Activated naive CD4-positive, alpha-beta T cell treated with anti-CD3 and anti-CD28 coated beads for 36 hours (primary cell): ENCODE results near the gene RAD1. TPM values are rescaled to one million over a fixed set of nuclear protein-coding genes. Genes with fewer than 3 reads are reported as not detected.

Experiments used
- CTCF ChIA-PET: fragments of 350-600 bp; sonication (Branson Sonifier 250); formaldehyde crosslinking; loops from one replicate; lab custom pipeline; 2021; ENCODE audit warnings: antibody characterized with exemption; lab: Charles Lee
- DNase-seq: peaks from one replicate; pipeline ENCODE4 v3.0.0-alpha.2; 2020
- H3K27ac Mint-ChIP-seq: one replicate; pipeline ENCODE4 v1.8.0; 2021; ENCODE audit warnings: mild to moderate bottlenecking, mixed read lengths
- H3K27me3 Mint-ChIP-seq: one replicate; pipeline ENCODE4 v1.8.0; 2021; ENCODE audit warnings: low read depth, mixed read lengths
- H3K36me3 Mint-ChIP-seq: one replicate; pipeline ENCODE4 v1.8.0; 2021; ENCODE audit warnings: low read depth, mixed read lengths
- H3K4me1 Mint-ChIP-seq: one replicate; pipeline ENCODE4 v1.8.0; 2021; ENCODE audit warnings: low read depth, mixed read lengths
- H3K4me3 Mint-ChIP-seq: one replicate; pipeline ENCODE4 v1.8.0; 2021; ENCODE audit warnings: mild to moderate bottlenecking, moderate library complexity, mixed read lengths
- H3K9me3 Mint-ChIP-seq: one replicate; pipeline ENCODE4 v1.8.0; 2021; ENCODE audit warnings: mixed read lengths
- intact Hi-C: fragments of 100-400 bp; cut with micrococcal nuclease; formaldehyde crosslinking; loops from one replicate; pipeline ENCODE4 v1.15.1; 2023
- total RNA-seq, 2 experiments: library from RNA; stranded (reverse); gene quantifications; one replicate each; pipeline ENCODE4 v1.2.3, GENCODE V29; 2021

The RAD1 gene
- total RNA-seq, 2 experiments from 2014 or later = 38.8 to 40.7 TPM

DNA sequence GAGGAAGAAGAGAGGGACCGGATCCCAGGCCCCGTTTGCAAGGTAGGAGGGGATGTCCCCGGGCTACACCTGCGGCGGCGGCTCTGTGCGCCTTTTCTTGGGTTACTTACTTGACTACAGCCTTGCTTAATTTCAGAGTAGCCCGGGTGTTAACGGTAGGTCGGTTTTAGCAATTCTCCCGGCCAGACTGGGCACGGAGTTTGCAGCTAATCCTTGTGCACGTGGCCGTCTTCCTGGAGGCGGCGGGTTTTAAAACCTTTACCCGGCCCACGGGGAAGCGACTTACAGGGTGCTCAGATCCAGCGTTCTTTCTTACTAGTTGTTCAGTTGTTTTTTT is 520 bp upstream of the RAD1 start:
- Mint-ChIP-seq H3K9me3 (no peaks in the 10 kb centered on the region), H3K36me3 (peaks cover 49% of the 10 kb centered on the region), H3K4me3 (no peak overlapping the region), H3K4me1 (peaks cover 34% of the 10 kb centered on the region), H3K27ac (no peak overlapping the region), H3K27me3 (no peaks in the 10 kb centered on the region)
- intact Hi-C loops = loop anchor here (1.0 to 5.0 kb wide), 8 partner anchors 8 to 1961 kb away; partner anchors contain the start of genes DNAJC21, NIPBL and TTC23L
- DNase-seq = no peak
- CTCF ChIA-PET = interaction anchor here (1.0 to 2.4 kb wide), 7 partner anchors 8 to 87 kb away, joined by 3 to 11 read pairs (median 4); partner anchors contain the start of genes DNAJC21 and TTC23L

GRCh38 chr5:34914671-34915138 is 599 bp downstream of the RAD1 start:
- Mint-ChIP-seq H3K4me1 (peaks cover 30% of the 10 kb centered on the region), H3K27me3 (no peaks in the 10 kb centered on the region), H3K4me3 (no peak overlapping the region), H3K27ac (no peak overlapping the region), H3K9me3 (no peaks in the 10 kb centered on the region), H3K36me3 (peaks cover 51% of the 10 kb centered on the region)
- intact Hi-C loops = loop anchor here (1.0 to 5.0 kb wide), 8 partner anchors 10 to 1963 kb away; partner anchors contain the start of genes DNAJC21, NIPBL and TTC23L
- CTCF ChIA-PET = interaction anchor here (0.7 to 2.4 kb wide), 5 partner anchors 8 to 89 kb away, joined by 3 to 11 read pairs (median 4); partner anchors contain the start of gene DNAJC21
- DNase-seq = peak; percentile 25

GRCh38 chr5:34913072-34913471 is 2.2 kb downstream of the RAD1 start:
- intact Hi-C loops = no loop called here
- no peak overlapping the region for H3K4me3 Mint-ChIP-seq
- H3K36me3 Mint-ChIP-seq = peaks cover 64% of the 10 kb centered on the region

DNA sequence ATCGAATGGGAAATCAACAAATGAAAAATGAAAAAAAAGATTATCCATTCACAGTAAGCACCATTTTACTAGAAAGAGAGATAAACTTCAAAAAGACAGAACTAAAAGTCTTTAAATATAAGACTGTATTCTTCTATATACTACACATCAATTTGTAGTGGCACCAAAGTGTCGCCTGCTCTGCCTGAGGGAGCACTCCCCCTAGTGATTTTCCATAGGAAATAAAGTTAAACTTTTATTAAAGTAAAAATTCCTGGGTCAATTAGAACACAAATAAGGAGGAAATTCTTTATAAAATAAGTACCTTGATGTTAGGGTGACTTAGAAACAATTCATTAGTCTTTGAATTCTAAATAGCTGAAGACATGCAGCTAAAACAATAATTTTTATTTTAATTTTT is 9.7 kb downstream of the RAD1 start:
- H3K4me1 Mint-ChIP-seq = no peaks in the 10 kb centered on the region
- H3K9me3 Mint-ChIP-seq = no peaks in the 10 kb centered on the region
- DNase-seq = no peak
- CTCF ChIA-PET = interaction anchor here (0.8 to 1.6 kb wide), 5 partner anchors 98 to 420 kb away, joined by 3 to 5 read pairs (median 3); no protein-coding TSS in a partner anchor
- peaks cover 33% of the 10 kb centered on the region for H3K36me3 Mint-ChIP-seq
- H3K4me3 Mint-ChIP-seq = no peak overlapping the region
- H3K27ac Mint-ChIP-seq = no peak overlapping the region
- H3K27me3 Mint-ChIP-seq = no peaks in the 10 kb centered on the region
- intact Hi-C loops = no loop called here

More at GRCh38 chr5:34913072-34913471, 2.2 kb downstream of the RAD1 start:
- Mint-ChIP-seq H3K4me1 (peaks cover 25% of the 10 kb centered on the region), H3K27ac (no peak overlapping the region), H3K9me3 (no peaks in the 10 kb centered on the region), H3K27me3 (no peaks in the 10 kb centered on the region)
- CTCF ChIA-PET = no interaction called here
- DNase-seq = no peak

GRCh38 chr5:34903260-34903659 is 12.0 kb downstream of the RAD1 start:
- no peak for DNase-seq
- Mint-ChIP-seq H3K4me1 (no peaks in the 10 kb centered on the region), H3K4me3 (no peak overlapping the region), H3K36me3 (peaks cover 15% of the 10 kb centered on the region), H3K9me3 (no peaks in the 10 kb centered on the region), H3K27me3 (no peaks in the 10 kb centered on the region), H3K27ac (no peak overlapping the region)
- CTCF ChIA-PET = interaction anchor here (0.5 to 1.6 kb wide), 2 partner anchors 12 to 62 kb away, joined by 3 to 4 read pairs; no protein-coding TSS in a partner anchor
- intact Hi-C loops = no loop called here

- Mint-ChIP-seq H3K4me3 (no peak overlapping the region), H3K27ac (no peak overlapping the region), H3K36me3 (peaks cover 15% of the 10 kb centered on the region), H3K9me3 (no peaks in the 10 kb centered on the region), H3K27me3 (no peaks in the 10 kb centered on the region), H3K4me1 (no peaks in the 10 kb centered on the region)
- CTCF ChIA-PET = interaction anchor here (1.4 kb wide), 1 partner anchor 416 kb away, joined by 5 read pairs; no protein-coding TSS in a partner anchor
- intact Hi-C loops = no loop called here
- DNase-seq = no peak
Observed at GRCh38 chr5:34900652-34901051, 14.7 kb downstream of the RAD1 start.

DNA sequence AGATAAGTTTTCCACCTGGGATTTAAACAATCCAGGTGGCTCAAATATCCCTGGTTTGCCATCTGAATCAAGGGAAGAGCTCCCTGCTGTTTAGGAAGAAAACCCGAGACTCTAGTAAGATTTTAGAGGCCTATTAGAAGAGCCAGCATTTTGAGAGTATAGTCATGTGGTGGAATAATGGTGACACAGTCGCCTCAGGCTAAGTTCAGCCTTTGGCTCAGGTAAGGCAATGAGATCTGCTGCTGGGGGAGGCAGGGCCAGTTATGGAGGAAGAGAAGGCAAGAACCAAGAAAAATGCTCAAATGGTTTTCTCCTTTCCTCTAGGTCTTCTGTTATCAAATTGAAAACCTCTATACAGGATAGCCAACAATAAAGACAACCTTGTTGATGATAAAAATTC is 16.2 kb downstream of the RAD1 start:
- Mint-ChIP-seq H3K9me3 (no peaks in the 10 kb centered on the region), H3K27ac (no peak overlapping the region), H3K27me3 (no peaks in the 10 kb centered on the region), H3K36me3 (peaks cover 9% of the 10 kb centered on the region), H3K4me1 (no peaks in the 10 kb centered on the region), H3K4me3 (no peak overlapping the region)
- CTCF ChIA-PET = interaction anchor here (0.7 to 5.0 kb wide), 17 partner anchors 10 to 924 kb away, joined by 3 to 37 read pairs (median 3); partner anchors contain the start of genes BRIX1 and RAD1
- intact Hi-C loops = loop anchor here (5.0 to 10.0 kb wide), 3 partner anchors 103 to 362 kb away; partner anchors contain the start of gene RAI14
- DNase-seq = no peak

DNA sequence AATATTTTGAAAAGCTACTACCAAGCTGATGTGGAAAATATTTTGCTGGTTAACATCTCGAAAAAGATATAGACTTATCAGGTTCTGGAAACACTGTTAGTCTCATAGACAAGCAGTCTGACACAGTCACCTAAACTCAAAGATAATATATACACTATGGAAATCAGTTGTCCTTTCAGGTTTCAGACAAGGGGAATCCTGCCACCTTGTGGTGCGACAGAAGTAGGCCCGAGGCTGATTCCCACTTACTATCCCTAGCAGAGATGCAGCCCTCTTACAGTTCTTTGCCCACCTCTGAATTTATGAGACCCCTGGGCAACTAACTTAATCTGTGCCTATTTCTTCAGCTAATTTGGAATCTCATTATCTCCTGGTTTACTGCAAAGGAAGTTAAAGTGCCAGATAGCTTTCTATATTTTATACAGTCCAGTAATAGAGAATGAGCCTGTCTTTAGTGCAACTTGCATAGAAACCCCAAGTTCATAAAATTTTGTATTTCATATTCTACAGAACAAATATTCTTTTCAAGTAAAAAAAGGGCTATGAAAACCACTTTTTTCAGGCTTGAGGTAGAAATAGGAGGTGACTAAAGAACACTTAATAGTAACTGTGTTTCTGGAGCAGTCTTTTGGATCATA is 16.9 kb downstream of the RAD1 start:
- H3K27ac Mint-ChIP-seq = no peak overlapping the region
- no peaks in the 10 kb centered on the region for H3K27me3 Mint-ChIP-seq
- H3K4me3 Mint-ChIP-seq = no peak overlapping the region
- DNase-seq = peak; percentile 77
- H3K4me1 Mint-ChIP-seq = no peaks in the 10 kb centered on the region
- intact Hi-C loops = loop anchor here (1.0 to 10.0 kb wide), 7 partner anchors 59 to 424 kb away; partner anchors contain the start of genes RAI14 and TTC23L
- CTCF ChIA-PET = interaction anchor here (0.6 to 5.0 kb wide), 30 partner anchors 9 to 925 kb away, joined by 3 to 37 read pairs (median 3); partner anchors contain the start of genes BRIX1, DNAJC21 and RAD1
- H3K36me3 Mint-ChIP-seq = peaks cover 5% of the 10 kb centered on the region
- no peaks in the 10 kb centered on the region for H3K9me3 Mint-ChIP-seq

GRCh38 chr5:34897646-34898045 is 17.7 kb downstream of the RAD1 start:
- intact Hi-C loops = loop anchor here (1.0 to 10.0 kb wide), 7 partner anchors 58 to 423 kb away; partner anchors contain the start of genes RAI14 and TTC23L
- Mint-ChIP-seq H3K4me1 (no peaks in the 10 kb centered on the region), H3K9me3 (no peaks in the 10 kb centered on the region), H3K4me3 (no peak overlapping the region), H3K27me3 (no peaks in the 10 kb centered on the region), H3K36me3 (peaks cover 3% of the 10 kb centered on the region), H3K27ac (no peak overlapping the region)
- DNase-seq = no peak
- CTCF ChIA-PET = interaction anchor here (0.6 to 5.0 kb wide), 22 partner anchors 8 to 422 kb away, joined by 3 to 37 read pairs (median 4); partner anchors contain the start of gene DNAJC21

- Mint-ChIP-seq H3K4me1 (no peaks in the 10 kb centered on the region), H3K27ac (no peak overlapping the region), H3K4me3 (no peak overlapping the region), H3K36me3 (peaks cover 3% of the 10 kb centered on the region), H3K9me3 (no peaks in the 10 kb centered on the region), H3K27me3 (no peaks in the 10 kb centered on the region)
- intact Hi-C loops = loop anchor here (5.0 to 10.0 kb wide), 3 partner anchors 106 to 359 kb away; partner anchors contain the start of gene RAI14
- DNase-seq = no peak
- CTCF ChIA-PET = interaction anchor here (0.6 to 5.0 kb wide), 4 partner anchors 10 to 372 kb away, joined by 3 to 37 read pairs (median 4); no protein-coding TSS in a partner anchor
Observed at GRCh38 chr5:34895641-34896419, 19.5 kb downstream of the RAD1 start.

- Mint-ChIP-seq H3K27ac (no peak overlapping the region), H3K27me3 (no peaks in the 10 kb centered on the region), H3K4me1 (no peaks in the 10 kb centered on the region), H3K4me3 (no peak overlapping the region), H3K36me3 (peaks cover 3% of the 10 kb centered on the region), H3K9me3 (no peaks in the 10 kb centered on the region)
- no peak for DNase-seq
- CTCF ChIA-PET = interaction anchor here (5.0 kb wide), 1 partner anchor 371 kb away, joined by 37 read pairs; no protein-coding TSS in a partner anchor
- intact Hi-C loops = loop anchor here (5.0 to 10.0 kb wide), 3 partner anchors 108 to 357 kb away; partner anchors contain the start of gene RAI14
Observed at GRCh38 chr5:34894716-34895115, 20.6 kb downstream of the RAD1 start.
